Sigmoid colon (tissue), 7 donors: ENCODE measurements around the gene AMMECR1. TPM values are rescaled to one million over a fixed set of nuclear protein-coding genes. Genes with fewer than 3 reads are reported as not detected.

ENCODE experiments used
- DNase-seq: peaks from one replicate; pipeline ENCODE4 v3.0.0-alpha.2; 2019
- H3K27ac ChIP-seq, 4 donors: fragments of 200-600 bp; sonication (generic); one replicate each; pipeline ENCODE4 v1.5.1; 2016 to 2019; ENCODE audit warnings: mild to moderate bottlenecking in 1 of 4
- H3K27me3 ChIP-seq, 3 donors: fragments of 200-600 bp; sonication (generic); one replicate each; pipeline ENCODE4 v1.5.1; 2019; ENCODE audit warnings: mild to moderate bottlenecking in 1 of 3
- H3K36me3 ChIP-seq, 4 donors: fragments of 200-600 bp; sonication (generic); one replicate each; pipeline ENCODE4 v1.5.1; 2016 to 2019
- H3K4me1 ChIP-seq, 4 donors: fragments of 200-600 bp; sonication (generic); one replicate each; pipeline ENCODE4 v1.5.1; 2017 to 2019
- H3K4me3 ChIP-seq, 4 donors: fragments of 200-600 bp; sonication (generic); one replicate each; pipeline ENCODE4 v1.5.1; 2017 to 2019; ENCODE audit warnings: mild to moderate bottlenecking in 2 of 4, moderate library complexity in 1 of 4
- H3K9me3 ChIP-seq, 4 donors: fragments of 200-600 bp in 3 of 4; sonication (generic) in 3 of 4; one replicate each; pipeline versions ENCODE4 v1.5.1 to v1.6.1; 2013 to 2019
- EP300 ChIP-seq, 4 donors: sonication (generic); formaldehyde crosslinking; IDR thresholded peaks; one replicate each; pipeline ENCODE4 v1.6.1; 2017; ENCODE audit warnings: antibody characterized with exemption in 4 of 4
- POLR2A ChIP-seq, 2 donors: fragments of 450-650 bp; IDR thresholded peaks; one replicate each; pipeline ENCODE4 v1.6.1; 2016; ENCODE audit warnings: antibody characterized with exemption in 2 of 2, mild to moderate bottlenecking in 2 of 2, moderate library complexity in 2 of 2
- POLR2AphosphoS5 ChIP-seq, 4 donors: sonication (generic); formaldehyde crosslinking; IDR thresholded peaks; one replicate each; pipeline ENCODE4 v1.6.1; 2017; ENCODE audit warnings: antibody characterized with exemption in 4 of 4
- WGBS, 2 donors: extraction: QIAGEN DNeasy Blood & Tissue Kit; methylation state at CpG; one replicate each; pipeline ENCODE4 v1.1.7; 2013; 5-methylcytosine and 5-hydroxymethylcytosine counted together
- intact Hi-C: fragments of 100-400 bp; cut with DNase I; formaldehyde crosslinking; loops from one replicate; pipeline ENCODE4 v1.15.1; 2023
- polyA plus RNA-seq, 3 donors: library from polyadenylated mRNA; stranded (reverse); fragments of 200-250 nt; gene quantifications; one replicate each; pipeline ENCODE4 v1.2.3, GENCODE V29; 2013
- total RNA-seq, 4 donors: library from RNA; depleted of rRNA; stranded (reverse); fragments of >200 nt; gene quantifications; one replicate each; pipeline ENCODE4 v1.1.0, GENCODE V29; 2016
- TF ChIP-seq, protein P1 (sequence below), 4 experiments: fragments of 450-650 bp in 3 of 4; fragments of 200-600 bp in 1 of 4; IDR thresholded peaks; one replicate each; pipeline ENCODE4 v1.5.1; 2016 to 2019; ENCODE audit warnings: antibody characterized with exemption in 4 of 4, mild to moderate bottlenecking in 3 of 4, moderate library complexity in 2 of 4
- donor health status: healthy with polysubstance abuse.
- donor health status: Bipolar disorder and iron deficiency.
- donor health status: healthy.

The AMMECR1 gene
- total and polyA plus RNA-seq, 7 donors: 1.5 to 8.1 (median 3.2) TPM

DNA sequence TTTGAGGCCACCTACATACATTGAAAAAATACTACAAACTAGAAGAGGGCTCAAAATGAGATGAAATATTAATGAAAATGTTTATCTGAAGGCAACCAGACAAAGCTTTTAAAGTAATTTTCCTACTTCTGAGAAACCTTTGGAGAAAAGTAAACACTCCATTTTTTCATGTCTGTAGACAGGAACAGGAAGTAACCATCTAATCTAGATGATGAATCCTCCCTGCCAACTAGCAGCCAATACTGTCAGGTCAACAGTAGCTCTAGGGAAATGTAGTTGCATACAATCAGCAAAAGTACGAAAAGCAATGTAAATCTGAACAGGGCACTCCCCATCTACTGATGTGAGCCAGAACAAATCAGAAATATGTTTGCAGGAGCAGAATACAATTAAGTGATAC, 49.0 kb downstream of the AMMECR1 start:
- no peak overlapping the region for H3K27ac ChIP-seq
- intact Hi-C loops: no loop called here
- no peak for DNase-seq
- no peak for TF ChIP-seq POLR2A (IDR thresholded peaks at IDR 0.05)
- no peak for TF ChIP-seq POLR2AphosphoS5 (IDR thresholded peaks at IDR 0.05)
- TF ChIP-seq, protein P1, sequence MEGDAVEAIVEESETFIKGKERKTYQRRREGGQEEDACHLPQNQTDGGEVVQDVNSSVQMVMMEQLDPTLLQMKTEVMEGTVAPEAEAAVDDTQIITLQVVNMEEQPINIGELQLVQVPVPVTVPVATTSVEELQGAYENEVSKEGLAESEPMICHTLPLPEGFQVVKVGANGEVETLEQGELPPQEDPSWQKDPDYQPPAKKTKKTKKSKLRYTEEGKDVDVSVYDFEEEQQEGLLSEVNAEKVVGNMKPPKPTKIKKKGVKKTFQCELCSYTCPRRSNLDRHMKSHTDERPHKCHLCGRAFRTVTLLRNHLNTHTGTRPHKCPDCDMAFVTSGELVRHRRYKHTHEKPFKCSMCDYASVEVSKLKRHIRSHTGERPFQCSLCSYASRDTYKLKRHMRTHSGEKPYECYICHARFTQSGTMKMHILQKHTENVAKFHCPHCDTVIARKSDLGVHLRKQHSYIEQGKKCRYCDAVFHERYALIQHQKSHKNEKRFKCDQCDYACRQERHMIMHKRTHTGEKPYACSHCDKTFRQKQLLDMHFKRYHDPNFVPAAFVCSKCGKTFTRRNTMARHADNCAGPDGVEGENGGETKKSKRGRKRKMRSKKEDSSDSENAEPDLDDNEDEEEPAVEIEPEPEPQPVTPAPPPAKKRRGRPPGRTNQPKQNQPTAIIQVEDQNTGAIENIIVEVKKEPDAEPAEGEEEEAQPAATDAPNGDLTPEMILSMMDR (IDR thresholded peaks at IDR 0.05): no peak
- no peaks in the 10 kb centered on the region for H3K27me3 ChIP-seq
- WGBS, 2 donors: 25 to 70% methylated on average over 1 of the region's 1 CpG
- H3K4me1 ChIP-seq: no peaks in the 10 kb centered on the region
- H3K9me3 ChIP-seq: no peaks in the 10 kb centered on the region
- H3K36me3 ChIP-seq: no peaks in the 10 kb centered on the region
- no peak overlapping the region for H3K4me3 ChIP-seq

DNA sequence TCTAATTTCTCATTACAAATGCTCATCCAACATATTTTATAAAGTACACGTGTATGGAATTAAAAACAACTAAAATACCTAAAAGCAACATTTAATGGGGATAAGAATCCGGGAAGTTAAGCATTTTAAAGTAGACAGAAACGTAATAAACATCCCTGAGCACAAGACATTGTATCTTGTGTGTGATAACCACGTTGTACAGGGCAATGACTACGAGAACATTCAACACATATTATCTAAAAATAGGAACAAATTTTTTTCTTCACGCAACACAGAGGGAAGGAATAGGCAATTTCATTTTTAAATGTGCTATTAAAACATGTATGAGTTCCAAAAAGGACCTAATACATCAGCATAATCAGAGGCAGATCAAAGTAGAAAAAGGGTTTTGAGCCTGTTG, 49.5 kb downstream of the AMMECR1 start:
- intact Hi-C loops: no loop called here
- H3K36me3 ChIP-seq: no peaks in the 10 kb centered on the region
- DNase-seq: no peak
- H3K9me3 ChIP-seq: no peaks in the 10 kb centered on the region
- no peak overlapping the region for H3K27ac ChIP-seq
- H3K27me3 ChIP-seq: no peaks in the 10 kb centered on the region
- no peak overlapping the region for H3K4me3 ChIP-seq
- TF ChIP-seq, protein P1 (IDR thresholded peaks at IDR 0.05): no peak
- H3K4me1 ChIP-seq: no peaks in the 10 kb centered on the region
- WGBS, 2 donors: 77 to 89% methylated on average over 6 of the region's 6 CpGs

DNA sequence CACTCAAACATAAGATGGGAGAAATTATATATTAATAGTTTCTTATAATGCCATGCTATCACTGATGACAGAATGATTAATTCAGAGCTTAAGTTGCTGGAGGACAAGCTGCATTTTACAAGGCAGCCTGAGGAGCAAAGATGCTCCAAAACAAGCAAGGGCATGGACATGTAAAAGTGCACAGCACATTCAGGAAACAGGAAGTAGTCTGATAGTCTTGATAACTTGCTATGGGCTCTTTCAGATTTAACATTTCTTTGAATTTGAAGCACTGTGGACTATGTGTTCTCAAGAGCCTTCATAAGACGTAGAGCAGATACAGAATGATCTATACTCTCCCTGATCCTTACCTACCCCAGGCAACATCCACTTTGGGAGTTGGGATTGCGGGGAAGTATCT, 50.0 kb downstream of the AMMECR1 start:
- TF ChIP-seq POLR2AphosphoS5 (IDR thresholded peaks at IDR 0.05) (no peak), EP300 (IDR thresholded peaks at IDR 0.05) (no peak), POLR2A (IDR thresholded peaks at IDR 0.05) (no peak)
- TF ChIP-seq, protein P1 (IDR thresholded peaks at IDR 0.05): no peak
- Histone ChIP-seq H3K27me3 (no peaks in the 10 kb centered on the region), H3K4me1 (no peaks in the 10 kb centered on the region), H3K36me3 (no peaks in the 10 kb centered on the region), H3K9me3 (no peaks in the 10 kb centered on the region), H3K4me3 (no peak overlapping the region), H3K27ac (no peak overlapping the region)
- intact Hi-C loops: no loop called here
- DNase-seq: no peak
- WGBS, 2 donors: 75 to 97% methylated on average over 2 of the region's 2 CpGs

DNA sequence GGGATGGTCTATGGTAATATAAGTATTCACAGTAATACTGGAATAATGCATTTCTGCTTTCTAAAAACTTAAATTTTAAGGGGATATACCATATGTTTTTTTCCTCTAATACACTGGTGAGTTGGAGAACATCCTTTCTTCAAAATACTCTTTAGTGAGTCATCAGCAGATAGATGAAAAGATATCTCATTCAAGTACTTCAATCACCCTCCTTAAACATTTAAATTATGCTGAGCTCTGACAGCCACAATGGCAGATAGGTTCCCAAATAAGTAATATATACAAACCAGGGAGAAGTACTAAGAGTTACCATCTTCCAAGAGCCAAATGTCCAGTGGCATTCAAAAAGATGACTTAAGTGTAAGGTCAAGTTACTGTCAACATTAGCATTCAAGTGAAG, 52.2 kb downstream of the AMMECR1 start:
- intact Hi-C loops: no loop called here
- H3K27me3 ChIP-seq: no peaks in the 10 kb centered on the region
- no peak for TF ChIP-seq POLR2A (IDR thresholded peaks at IDR 0.05)

DNA sequence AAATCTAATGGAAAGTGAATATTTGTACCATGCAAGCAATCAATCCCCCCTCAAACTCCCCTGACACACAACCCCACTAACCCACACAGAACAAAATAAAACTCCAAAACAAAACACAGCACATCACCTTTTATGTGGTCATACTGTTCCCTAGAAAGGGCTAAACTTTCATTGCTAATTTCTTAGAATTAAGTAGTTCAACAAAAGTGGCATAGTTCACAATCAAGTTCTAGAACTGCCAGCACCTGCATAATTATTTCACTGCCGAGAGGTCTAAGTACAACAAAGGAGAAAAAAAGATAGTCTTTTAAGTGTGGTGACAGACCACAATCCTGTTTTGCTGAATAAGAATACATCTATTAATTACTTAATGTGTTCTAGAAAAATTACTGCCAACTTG, 58.8 kb downstream of the AMMECR1 start:
- intact Hi-C loops: no loop called here
- no peaks in the 10 kb centered on the region for H3K4me1 ChIP-seq
- H3K27ac ChIP-seq: no peak overlapping the region
- H3K27me3 ChIP-seq: no peaks in the 10 kb centered on the region
- no peak overlapping the region for H3K4me3 ChIP-seq
- DNase-seq: no peak
- no peaks in the 10 kb centered on the region for H3K9me3 ChIP-seq
- 80 to 91% methylated on average over 1 of the region's 1 CpG for WGBS, 2 donors
- TF ChIP-seq, protein P1 (IDR thresholded peaks at IDR 0.05): no peak
- no peak for TF ChIP-seq POLR2A (IDR thresholded peaks at IDR 0.05)
- no peak for TF ChIP-seq EP300 (IDR thresholded peaks at IDR 0.05)
- TF ChIP-seq POLR2AphosphoS5 (IDR thresholded peaks at IDR 0.05): no peak
- H3K36me3 ChIP-seq: no peaks in the 10 kb centered on the region

More for the DNA sequence above, 52.2 kb downstream of the AMMECR1 start:
- Histone ChIP-seq H3K4me1 (no peaks in the 10 kb centered on the region), H3K27ac (no peak overlapping the region), H3K9me3 (no peaks in the 10 kb centered on the region), H3K4me3 (no peak overlapping the region), H3K36me3 (no peaks in the 10 kb centered on the region)
- DNase-seq: no peak
